Measurements from ENCODE around the gene SPAG4.

SPAG4 gene

DNA sequence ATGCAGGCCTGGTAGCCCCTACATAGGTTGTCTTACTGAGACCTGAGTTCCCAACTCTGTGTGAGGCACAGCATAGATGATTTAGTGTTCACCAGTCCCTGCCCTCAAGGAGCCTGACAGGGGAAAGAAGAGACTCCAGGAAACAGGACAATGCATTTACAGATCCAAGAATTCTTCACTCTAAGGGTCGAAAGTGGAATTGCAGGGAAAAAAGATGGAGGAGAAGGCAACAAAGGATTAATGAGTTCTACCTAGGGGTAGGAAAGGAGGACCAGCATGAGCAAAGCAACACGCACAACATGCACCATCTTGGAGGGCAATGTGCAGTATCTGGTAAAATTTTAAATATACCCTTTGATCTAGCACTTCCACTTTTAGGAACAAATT lies 5.9 kb downstream of the SPAG4 start:
- DNase-seq (ENCODE audit: low spot score), result no peak

GRCh38 chr20:35625584-35626385 lies 10.2 kb downstream of the SPAG4 start:
- no peak for DNase-seq (ENCODE audit: low spot score)

GRCh38 chr20:35626386-35627001 lies 10.9 kb downstream of the SPAG4 start:
- no peak for DNase-seq (ENCODE audit: low spot score)

GRCh38 chr20:35627121-35627520 lies 11.5 kb downstream of the SPAG4 start:
- no peak for DNase-seq (ENCODE audit: low spot score)

- DNase-seq (ENCODE audit: low spot score), result no peak
Observed at GRCh38 chr20:35629427-35630145, 14.0 kb downstream of the SPAG4 start.

DNA sequence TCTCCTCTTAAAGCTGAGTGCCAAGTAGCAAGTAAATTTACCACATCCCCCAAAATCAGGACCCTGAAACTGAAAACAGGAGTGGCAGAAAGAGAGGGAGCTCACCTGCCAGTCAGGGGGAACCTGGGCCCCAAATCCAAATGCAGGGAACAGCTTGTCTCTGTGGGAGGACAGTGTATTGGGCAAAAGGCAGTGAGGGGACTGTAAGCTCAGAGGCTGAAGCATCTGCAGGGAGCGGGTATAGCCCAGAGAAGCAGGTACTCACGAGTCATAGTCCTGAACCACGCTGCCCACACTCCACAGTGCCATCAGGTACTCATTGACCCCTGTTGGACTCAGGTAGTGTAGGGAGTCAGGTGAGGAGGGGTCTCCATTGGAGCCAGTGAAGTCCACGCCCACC lies 15.0 kb downstream of the SPAG4 start:
- DNase-seq (ENCODE audit: low spot score), result no peak

DNA sequence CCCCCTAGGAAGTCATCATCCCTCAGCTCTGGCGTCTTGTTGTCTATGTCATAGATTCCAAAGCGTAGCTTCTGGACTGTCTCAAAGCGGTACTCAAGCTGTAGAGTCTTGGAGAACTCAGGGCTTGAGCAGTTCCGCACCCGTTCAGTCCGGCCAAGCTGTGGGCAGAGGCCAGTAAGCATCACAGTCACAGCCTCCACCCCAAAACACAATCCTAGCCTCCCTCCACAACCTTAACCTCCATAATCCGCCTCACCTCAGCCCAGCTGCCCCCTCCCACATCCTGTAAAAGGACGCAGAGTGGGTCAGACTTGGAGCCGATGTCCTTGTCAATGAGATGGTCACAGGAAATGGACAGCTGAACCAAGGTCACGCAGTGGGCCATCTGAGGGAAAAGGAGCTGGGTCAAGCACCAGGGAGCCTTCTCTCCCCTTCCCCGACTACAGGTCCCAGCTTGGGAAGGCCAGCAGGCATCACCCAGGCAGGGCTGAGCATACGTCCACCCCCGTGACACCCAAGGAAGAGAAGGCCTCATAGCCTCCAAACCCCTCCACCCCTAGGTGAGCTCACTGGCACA lies 17.0 kb downstream of the SPAG4 start:
- DNase-seq (ENCODE audit: low spot score), result no peak

GRCh38 chr20:35635652-35636051 lies 20.0 kb downstream of the SPAG4 start:
- DNase-seq (ENCODE audit: low spot score), result no peak

DNA sequence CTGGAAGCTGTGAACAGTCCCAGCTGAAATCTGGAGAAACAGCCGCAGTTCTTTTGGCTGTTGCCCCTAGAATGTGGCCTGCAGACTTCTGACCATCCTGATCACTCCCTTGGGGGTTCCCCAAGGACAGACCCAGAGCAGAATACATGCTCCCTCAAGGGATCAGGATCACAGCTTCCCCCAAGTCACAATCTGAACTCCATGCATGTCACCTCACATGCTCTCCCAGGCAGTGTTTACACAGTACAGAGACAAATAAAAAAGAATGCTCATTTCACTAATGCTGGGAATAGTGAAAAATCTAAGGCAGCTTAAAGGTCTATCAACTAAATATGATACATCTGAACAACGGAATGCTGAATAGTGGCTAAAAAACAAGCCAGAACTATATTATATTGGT lies 20.5 kb downstream of the SPAG4 start:
- DNase-seq (ENCODE audit: low spot score), result no peak

DNA sequence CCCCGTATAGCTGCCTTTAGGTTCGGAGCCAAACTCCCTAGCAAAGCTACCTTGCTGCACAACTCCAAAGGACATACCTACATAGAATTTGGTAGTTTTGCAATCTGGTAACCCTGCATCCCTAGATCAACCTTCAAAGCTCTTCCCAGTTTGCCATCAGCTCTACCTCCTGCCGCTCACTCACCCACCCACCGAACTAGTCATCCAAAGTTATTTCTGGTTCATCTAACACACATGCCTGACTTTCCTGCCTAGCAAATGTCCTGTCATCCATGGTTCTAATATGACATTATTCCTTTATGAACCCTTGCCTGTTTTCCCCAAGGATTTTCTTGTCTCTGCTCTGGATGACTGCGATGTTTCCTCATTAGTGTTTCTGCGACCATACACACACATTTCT lies 21.6 kb downstream of the SPAG4 start:
- no peak for DNase-seq (ENCODE audit: low spot score)

DNA sequence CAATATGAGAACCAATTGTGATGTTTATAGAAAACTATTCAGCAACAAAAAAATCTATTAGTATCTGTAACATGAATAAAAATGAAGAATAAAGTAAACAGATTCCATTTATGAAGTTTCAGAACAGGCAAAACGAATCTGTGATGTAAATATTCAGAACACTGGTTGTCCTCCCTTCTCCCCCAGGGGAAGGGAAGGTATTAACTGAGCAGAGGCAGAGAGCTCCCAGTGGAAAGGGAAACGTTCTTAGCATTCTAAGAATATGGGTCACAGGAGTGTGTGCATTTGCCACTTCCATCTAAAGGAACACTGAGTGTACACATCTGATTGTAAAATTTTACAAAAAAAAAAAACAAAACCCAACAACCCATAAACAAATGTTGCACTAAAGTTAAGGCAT lies 23.1 kb downstream of the SPAG4 start:
- no peak for DNase-seq (ENCODE audit: low spot score)

DNA sequence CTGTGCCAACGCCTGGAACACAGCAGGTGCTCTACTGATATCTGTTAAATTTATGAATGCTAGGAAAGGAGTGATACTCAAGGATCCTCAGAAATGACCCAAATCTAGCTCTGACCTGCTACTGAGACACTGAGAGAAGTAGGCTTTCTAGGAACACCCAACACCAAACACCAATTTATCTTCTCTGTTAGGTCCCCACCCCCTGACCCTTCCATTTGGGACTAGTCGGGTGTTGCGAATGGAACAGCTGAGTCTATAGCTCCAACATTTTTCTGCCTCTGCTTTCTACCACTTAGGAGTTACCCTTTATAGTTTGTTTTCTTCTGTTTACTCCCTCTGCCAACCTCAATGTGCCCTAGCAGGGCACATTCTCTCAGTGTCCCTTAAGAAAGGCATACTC lies 25.1 kb downstream of the SPAG4 start:
- DNase-seq (ENCODE audit: low spot score), result no peak

GRCh38 chr20:35641743-35642142 lies 26.1 kb downstream of the SPAG4 start:
- no peak for DNase-seq (ENCODE audit: low spot score)

- no peak for DNase-seq (ENCODE audit: low spot score)
Observed at GRCh38 chr20:35643045-35643444, 27.4 kb downstream of the SPAG4 start.

DNA sequence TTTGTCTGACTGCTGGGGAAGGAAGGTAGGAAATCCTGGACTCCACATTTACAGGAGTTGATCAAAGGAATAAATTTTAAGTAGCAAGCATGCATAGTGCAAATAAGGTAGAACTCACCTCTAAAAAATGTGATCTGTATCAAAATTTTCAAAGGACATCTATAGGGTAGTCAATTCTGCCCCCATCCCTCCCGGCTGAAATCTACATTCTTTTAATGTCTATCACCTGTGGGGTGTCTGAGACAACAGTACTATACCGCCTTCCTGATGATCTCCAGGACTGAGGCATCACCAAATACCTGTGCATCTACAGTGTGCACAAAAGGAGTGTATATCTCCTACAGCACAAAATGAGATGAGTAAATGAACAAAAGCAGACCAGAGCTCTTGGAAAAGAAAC lies 29.2 kb downstream of the SPAG4 start:
- no peak for DNase-seq (ENCODE audit: low spot score)

GRCh38 chr20:35648836-35649235 lies 33.2 kb downstream of the SPAG4 start:
- no peak for DNase-seq (ENCODE audit: low spot score)

- DNase-seq (ENCODE audit: low spot score), result no peak
Observed at GRCh38 chr20:35650632-35651031, 35.0 kb downstream of the SPAG4 start.

- DNase-seq (ENCODE audit: low spot score), result no peak
Observed at GRCh38 chr20:35651958-35652357, 36.3 kb downstream of the SPAG4 start.

- no peak for DNase-seq (ENCODE audit: low spot score)
Observed at GRCh38 chr20:35652641-35653429, 37.2 kb downstream of the SPAG4 start.

- no peak for DNase-seq (ENCODE audit: low spot score)
Observed at GRCh38 chr20:35653430-35653734, 37.8 kb downstream of the SPAG4 start.

DNA sequence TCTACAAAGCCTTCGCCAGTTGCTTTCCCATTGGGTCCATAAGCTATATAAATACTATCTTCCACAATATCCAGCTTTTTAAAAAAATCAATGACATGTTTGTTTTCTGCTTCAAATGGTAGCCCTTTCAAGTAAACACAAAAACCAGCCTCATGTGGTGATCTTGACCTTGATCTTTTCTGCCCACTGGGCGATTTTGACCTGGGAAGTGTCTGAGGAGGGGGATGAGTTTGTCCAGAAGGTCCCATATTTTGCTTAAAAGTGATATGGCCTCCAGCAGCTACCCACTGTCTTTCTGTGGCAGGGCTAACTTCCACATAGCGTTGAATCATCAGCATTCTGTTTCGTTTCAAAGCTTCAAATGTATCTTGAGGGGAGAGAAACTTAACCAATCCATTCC lies 38.3 kb downstream of the SPAG4 start:
- no peak for DNase-seq (ENCODE audit: low spot score)

- DNase-seq (ENCODE audit: low spot score), result no peak
Observed at GRCh38 chr20:35654415-35654814, 38.8 kb downstream of the SPAG4 start.

Measured in D341Med (cell line).